Smooth muscle cell (in vitro differentiated cells): ENCODE measurements around the gene SLC17A1. TPM values are rescaled to one million over a fixed set of nuclear protein-coding genes. Genes with fewer than 3 reads are reported as not detected.

Experiments
- DNase-seq: peaks from one replicate; lab custom pipeline; 2025; ENCODE audit not compliant: unreplicated experiment; lab: John Stamatoyannopoulos, UW
- H2AFZ ChIP-seq: fragments of 200-600 bp; sonication (generic); 2 replicates; pipeline ENCODE4 v1.6.0; 2016; ENCODE audit warnings: antibody characterized with exemption, low read depth, mild to moderate bottlenecking
- H3F3A ChIP-seq: fragments of 200-600 bp; sonication (generic); 2 replicates; pipeline ENCODE4 v1.6.0; 2017; ENCODE audit warnings: antibody characterized with exemption, low read depth
- H3K27ac ChIP-seq: fragments of 200-600 bp; sonication (generic); 2 replicates; pipeline ENCODE4 v1.5.1; 2016; ENCODE audit warnings: low read depth, mild to moderate bottlenecking
- H3K27me3 ChIP-seq: fragments of 200-600 bp; sonication (generic); 2 replicates; pipeline ENCODE4 v1.6.1; 2016; ENCODE audit warnings: low read depth, mild to moderate bottlenecking
- H3K36me3 ChIP-seq: fragments of 200-600 bp; sonication (generic); 2 replicates; pipeline ENCODE4 v1.5.1; 2016; ENCODE audit warnings: low read depth
- H3K4me1 ChIP-seq: fragments of 200-600 bp; sonication (generic); 2 replicates; pipeline ENCODE4 v1.5.1; 2016; ENCODE audit warnings: low read depth
- H3K4me2 ChIP-seq: fragments of 200-600 bp; sonication (generic); 2 replicates; pipeline ENCODE4 v1.6.0; 2016; ENCODE audit warnings: mild to moderate bottlenecking
- H3K4me3 ChIP-seq: fragments of 200-600 bp; sonication (generic); 2 replicates; pipeline ENCODE4 v1.5.1; 2016; ENCODE audit warnings: mild to moderate bottlenecking
- H3K79me2 ChIP-seq: fragments of 200-600 bp; sonication (generic); 2 replicates; pipeline ENCODE4 v1.6.0; 2016; ENCODE audit warnings: low read depth, mild to moderate bottlenecking
- H3K9ac ChIP-seq: fragments of 200-600 bp; sonication (generic); 2 replicates; pipeline ENCODE4 v1.6.0; 2016; ENCODE audit warnings: low read depth
- H3K9me3 ChIP-seq: fragments of 200-600 bp; sonication (generic); replicated peaks from 2 replicates; pipeline ENCODE4 v1.5.1; 2016; ENCODE audit warnings: low read depth
- H4K20me1 ChIP-seq: fragments of 200-600 bp; sonication (generic); 2 replicates; pipeline ENCODE4 v1.6.0; 2016; ENCODE audit warnings: low read depth
- WGBS: methylation state at CpG from one replicate; pipeline ENCODE4 v1.1.7; 2016; ENCODE audit warnings: low lambda C conversion rate; 5-methylcytosine and 5-hydroxymethylcytosine counted together
- polyA plus RNA-seq: library from polyadenylated mRNA; unstranded; fragments of >200 nt; fragmentation: Nextera tagmentation; extraction: Ambion mirVana; gene quantifications from 2 replicates; pipeline ENCODE4 v1.2.1, GENCODE V29; 2016
- total RNA-seq: library from RNA; depleted of rRNA; stranded (reverse); fragments of >200 nt; gene quantifications from 2 replicates; pipeline ENCODE4 v1.2.3, GENCODE V29; 2014
- TF ChIP-seq, protein P1 (sequence below): fragments of 200-600 bp; sonication (generic); IDR thresholded peaks from 2 replicates; pipeline ENCODE4 v1.5.1; 2017; ENCODE audit warnings: borderline replicate concordance, mild to moderate bottlenecking, antibody characterized with exemption; ENCODE audit not compliant: insufficient read depth, poor library complexity, severe bottlenecking

The SLC17A1 gene
- total and polyA plus RNA-seq, 2 experiments from 2014 or later: not detected

DNA sequence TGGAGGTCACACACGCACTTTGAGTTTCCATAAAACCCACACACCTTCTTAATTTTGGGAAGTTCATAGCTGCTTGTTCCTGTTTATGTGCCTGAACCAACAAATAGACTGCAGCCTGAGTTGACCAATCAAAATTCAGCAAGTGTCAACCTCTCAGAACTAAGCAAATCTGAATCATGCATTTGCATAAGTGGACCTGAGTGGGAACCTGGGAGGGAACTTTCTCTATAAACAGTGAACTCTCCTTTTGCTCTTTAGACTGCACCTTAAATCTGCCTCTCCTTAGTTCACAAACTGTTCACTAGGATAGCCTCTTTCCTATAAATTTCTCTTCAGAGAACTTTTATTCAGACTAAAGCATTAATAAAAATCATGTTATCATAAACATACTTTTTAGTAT lies 37.9 kb downstream of the SLC17A1 start:
- Histone ChIP-seq H3F3A (no peaks in the 10 kb centered on the region), H2AFZ (no peak overlapping the region), H3K4me3 (no peak overlapping the region), H4K20me1 (no peaks in the 10 kb centered on the region), H3K27ac (no peak overlapping the region), H3K36me3 (no peaks in the 10 kb centered on the region), H3K9me3 (no peaks in the 10 kb centered on the region), H3K4me2 (no peak overlapping the region), H3K79me2 (no peaks in the 10 kb centered on the region), H3K9ac (no peak overlapping the region), H3K4me1 (no peaks in the 10 kb centered on the region), H3K27me3 (no peaks in the 10 kb centered on the region)
- 96% methylated on average over 1 of the region's 1 CpG for WGBS
- no peak for DNase-seq
- TF ChIP-seq, protein P1, sequence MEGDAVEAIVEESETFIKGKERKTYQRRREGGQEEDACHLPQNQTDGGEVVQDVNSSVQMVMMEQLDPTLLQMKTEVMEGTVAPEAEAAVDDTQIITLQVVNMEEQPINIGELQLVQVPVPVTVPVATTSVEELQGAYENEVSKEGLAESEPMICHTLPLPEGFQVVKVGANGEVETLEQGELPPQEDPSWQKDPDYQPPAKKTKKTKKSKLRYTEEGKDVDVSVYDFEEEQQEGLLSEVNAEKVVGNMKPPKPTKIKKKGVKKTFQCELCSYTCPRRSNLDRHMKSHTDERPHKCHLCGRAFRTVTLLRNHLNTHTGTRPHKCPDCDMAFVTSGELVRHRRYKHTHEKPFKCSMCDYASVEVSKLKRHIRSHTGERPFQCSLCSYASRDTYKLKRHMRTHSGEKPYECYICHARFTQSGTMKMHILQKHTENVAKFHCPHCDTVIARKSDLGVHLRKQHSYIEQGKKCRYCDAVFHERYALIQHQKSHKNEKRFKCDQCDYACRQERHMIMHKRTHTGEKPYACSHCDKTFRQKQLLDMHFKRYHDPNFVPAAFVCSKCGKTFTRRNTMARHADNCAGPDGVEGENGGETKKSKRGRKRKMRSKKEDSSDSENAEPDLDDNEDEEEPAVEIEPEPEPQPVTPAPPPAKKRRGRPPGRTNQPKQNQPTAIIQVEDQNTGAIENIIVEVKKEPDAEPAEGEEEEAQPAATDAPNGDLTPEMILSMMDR: no peak

DNA sequence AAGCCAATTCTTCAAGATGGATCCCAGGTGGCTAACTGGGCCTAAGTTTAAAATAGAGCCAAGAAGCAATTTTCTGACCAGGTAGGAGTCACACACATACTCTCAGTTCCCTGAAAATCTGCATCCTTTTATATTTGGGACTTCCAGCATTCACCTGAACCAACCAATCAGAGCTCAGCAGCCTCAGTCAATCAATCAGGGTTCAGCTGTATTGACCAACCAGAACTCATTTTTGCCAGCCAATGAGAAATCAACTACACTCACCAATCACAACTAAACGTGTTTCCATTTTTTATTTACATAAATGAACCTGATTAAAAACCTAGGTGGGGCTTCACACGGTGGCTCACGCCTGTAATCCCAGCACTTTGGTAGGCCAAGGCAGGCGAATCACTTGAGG lies 39.8 kb downstream of the SLC17A1 start:
- H3K4me3 ChIP-seq: no peak overlapping the region
- TF ChIP-seq, protein P1: no peak
- no peaks in the 10 kb centered on the region for H3K27me3 ChIP-seq
- no peak overlapping the region for H3K9ac ChIP-seq
- H3K27ac ChIP-seq: no peak overlapping the region
- H4K20me1 ChIP-seq: no peaks in the 10 kb centered on the region
- DNase-seq: no peak
- no peaks in the 10 kb centered on the region for H3F3A ChIP-seq
- no peaks in the 10 kb centered on the region for H3K79me2 ChIP-seq
- no peaks in the 10 kb centered on the region for H3K36me3 ChIP-seq
- H3K4me1 ChIP-seq: no peaks in the 10 kb centered on the region
- 86% methylated on average over 4 of the region's 4 CpGs for WGBS
- H3K9me3 ChIP-seq: no peaks in the 10 kb centered on the region
- no peak overlapping the region for H3K4me2 ChIP-seq
- no peak overlapping the region for H2AFZ ChIP-seq

DNA sequence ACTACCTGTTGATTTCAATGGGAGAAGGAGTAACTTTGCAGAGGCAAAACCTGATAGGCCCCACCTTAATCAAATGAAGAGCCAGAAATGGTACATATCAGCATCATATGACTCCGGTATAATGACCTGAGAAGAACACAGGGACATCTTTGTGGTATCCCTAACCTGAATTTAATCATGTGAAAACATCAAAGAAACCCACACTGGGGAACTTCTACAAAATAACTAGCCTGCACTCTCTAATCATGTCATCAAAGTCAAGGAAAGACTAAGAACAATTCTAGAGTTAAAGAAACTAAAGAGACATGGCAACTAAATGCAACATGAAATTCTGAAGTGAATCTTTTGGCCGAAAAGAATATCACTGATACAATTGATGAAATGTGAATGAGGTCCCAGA lies 42.4 kb downstream of the SLC17A1 start:
- H2AFZ ChIP-seq: no peak overlapping the region
- no peak overlapping the region for H3K4me2 ChIP-seq
- no peaks in the 10 kb centered on the region for H3K36me3 ChIP-seq
- no peaks in the 10 kb centered on the region for H3K9me3 ChIP-seq
- DNase-seq: no peak
- H4K20me1 ChIP-seq: no peaks in the 10 kb centered on the region
- no peak overlapping the region for H3K9ac ChIP-seq
- no peak overlapping the region for H3K4me3 ChIP-seq
- TF ChIP-seq, protein P1: no peak
- 86% methylated on average over 2 of the region's 2 CpGs for WGBS
- H3K4me1 ChIP-seq: no peaks in the 10 kb centered on the region
- H3K27ac ChIP-seq: no peak overlapping the region
- no peaks in the 10 kb centered on the region for H3K27me3 ChIP-seq
- H3F3A ChIP-seq: no peaks in the 10 kb centered on the region
- H3K79me2 ChIP-seq: no peaks in the 10 kb centered on the region

DNA sequence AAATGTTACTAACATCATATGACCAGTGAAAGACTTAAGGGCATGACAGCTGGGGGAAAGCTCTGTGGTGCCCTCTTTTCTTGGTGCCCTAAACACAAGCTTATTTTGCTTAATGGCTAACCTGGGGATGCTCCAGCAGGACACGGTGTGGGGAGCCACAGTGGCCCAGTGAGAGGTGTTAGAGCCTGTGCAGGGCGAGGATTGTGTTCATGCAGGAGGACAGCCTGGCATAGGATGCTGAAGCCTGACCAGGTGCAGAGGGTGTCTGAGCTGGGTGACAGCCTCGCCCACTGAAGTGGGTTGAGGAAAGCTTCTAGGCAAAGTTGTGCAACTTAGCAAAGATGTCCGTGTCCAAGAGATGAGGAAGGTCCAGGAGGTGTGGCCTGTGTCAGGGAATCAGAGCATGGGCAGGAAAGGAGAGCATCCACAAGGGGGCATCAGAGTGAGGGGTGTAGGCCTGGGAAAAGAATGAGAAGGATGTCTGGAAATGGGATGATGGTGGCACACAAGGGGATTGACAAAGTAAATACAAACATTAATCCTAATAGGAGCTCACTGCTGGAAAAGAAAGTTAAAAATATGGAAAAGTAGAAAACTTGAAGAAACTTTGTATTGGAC lies 43.4 kb downstream of the SLC17A1 start:
- H3K36me3 ChIP-seq: no peaks in the 10 kb centered on the region
- no peaks in the 10 kb centered on the region for H3K27me3 ChIP-seq
- H3K4me1 ChIP-seq: no peaks in the 10 kb centered on the region
- TF ChIP-seq, protein P1: peak; percentile 36
- H3K4me2 ChIP-seq: no peak overlapping the region
- no peaks in the 10 kb centered on the region for H3F3A ChIP-seq
- H2AFZ ChIP-seq: no peak overlapping the region
- no peak overlapping the region for H3K4me3 ChIP-seq
- WGBS: 81% methylated on average over 4 of the region's 4 CpGs
- H3K9me3 ChIP-seq: no peaks in the 10 kb centered on the region
- no peaks in the 10 kb centered on the region for H4K20me1 ChIP-seq
- no peak overlapping the region for H3K27ac ChIP-seq
- no peak overlapping the region for H3K9ac ChIP-seq
- no peaks in the 10 kb centered on the region for H3K79me2 ChIP-seq
- DNase-seq: no peak
